A673 (cell line): Measurements from ENCODE around the gene FCHSD1. TPM values are rescaled to one million over a fixed set of nuclear protein-coding genes. Genes with fewer than 3 reads are reported as not detected.

Source experiments
- BruUV-seq: library from RNA; stranded (reverse); fragments of 400-500 nt; replicated peaks from 2 replicates; lab custom pipeline; 2021; lab: Mats Ljungman, UMichigan
- CTCF ChIA-PET: fragments of 300-600 bp; sonication (Branson Sonifier 250); formaldehyde crosslinking; loops from one replicate; lab custom pipeline; 2022; ENCODE audit warnings: antibody characterized with exemption; lab: Charles Lee
- POLR2A ChIA-PET: fragments of 300-600 bp; sonication (Branson Sonifier 250); formaldehyde crosslinking; loops from one replicate; lab custom pipeline; 2022; ENCODE audit warnings: antibody characterized with exemption; ENCODE audit not compliant: low non-redundant PET; lab: Charles Lee
- DNase-seq: peaks from one replicate; pipeline ENCODE4 v3.0.0-alpha.2; 2015; ENCODE audit warnings: low spot score
- H3K27ac ChIP-seq: fragments of 200-600 bp; sonication (generic); 2 replicates; pipeline ENCODE4 v1.5.1; 2016; ENCODE audit warnings: mixed run types, low read depth, mild to moderate bottlenecking, mixed read lengths, antibody characterized with exemption, low read length; ENCODE audit not compliant: poor library complexity, severe bottlenecking
- H3K27me3 ChIP-seq: fragments of 200-600 bp; sonication (generic); replicated peaks from 2 replicates; pipeline ENCODE4 v1.6.1; 2017; ENCODE audit warnings: mixed run types, low read depth, mild to moderate bottlenecking, mixed read lengths, antibody characterized with exemption, low read length; ENCODE audit not compliant: insufficient read depth, poor library complexity
- H3K36me3 ChIP-seq: fragments of 200-600 bp; sonication (generic); 2 replicates; pipeline ENCODE4 v1.6.1; 2016; ENCODE audit warnings: mixed run types, mild to moderate bottlenecking, mixed read lengths, antibody characterized with exemption, low read length; ENCODE audit not compliant: insufficient read depth, poor library complexity, severe bottlenecking
- H3K4me1 ChIP-seq: fragments of 200-600 bp; sonication (generic); 2 replicates; pipeline ENCODE4 v1.6.1; 2017; ENCODE audit warnings: mixed run types, mild to moderate bottlenecking, mixed read lengths, antibody characterized with exemption, low read length; ENCODE audit not compliant: insufficient read depth, poor library complexity, severe bottlenecking
- H3K4me3 ChIP-seq: fragments of 200-600 bp; sonication (generic); 2 replicates; pipeline ENCODE4 v1.5.1; 2016; ENCODE audit warnings: low read depth, mixed run types, mild to moderate bottlenecking, mixed read lengths, low read length; ENCODE audit not compliant: poor library complexity, severe bottlenecking
- H3K9me3 ChIP-seq: fragments of 200-600 bp; sonication (generic); 2 replicates; pipeline ENCODE4 v1.6.1; 2016; ENCODE audit warnings: mixed run types, low read depth, mild to moderate bottlenecking, mixed read lengths, antibody characterized with exemption, low read length; ENCODE audit not compliant: poor library complexity, severe bottlenecking
- CTCF ChIP-seq: fragments of 300-800, 200-600 bp; sonication (generic); conservative IDR thresholded peaks from 2 replicates; pipeline ENCODE4 v1.5.1; 2017; ENCODE audit warnings: low read depth, mild to moderate bottlenecking, antibody characterized with exemption, low read length, moderate library complexity, mixed read lengths
- EZH2 ChIP-seq: fragments of 200-600 bp; sonication (generic); IDR thresholded peaks from 2 replicates; pipeline ENCODE4 v1.6.1; 2017; ENCODE audit warnings: borderline replicate concordance, low read depth, mild to moderate bottlenecking, mixed read lengths, antibody characterized with exemption, low read length; ENCODE audit not compliant: poor library complexity, severe bottlenecking
- intact Hi-C: fragments of 100-400 bp; cut with micrococcal nuclease; formaldehyde crosslinking; loops from one replicate; pipeline ENCODE4 v1.10.0; 2022; ENCODE audit not compliant: unreplicated experiment
- total RNA-seq: library from RNA; stranded (reverse); gene quantifications from 2 replicates; pipeline ENCODE4 v1.2.3, GENCODE V29; 2021

Gene FCHSD1
- total RNA-seq, 1 experiment from 2014 or later = 2.3 TPM

- H3K9me3 ChIP-seq = no peaks in the 10 kb centered on the region
- no peak overlapping the region for H3K4me3 ChIP-seq
- BruUV-seq = no TSS peak
- no peaks in the 10 kb centered on the region for H3K36me3 ChIP-seq
- intact Hi-C loops = no loop called here
- TF ChIP-seq CTCF (no peak), EZH2 (no peak)
- no peaks in the 10 kb centered on the region for H3K4me1 ChIP-seq
- H3K27ac ChIP-seq = no peak overlapping the region
- H3K27me3 ChIP-seq = no peaks in the 10 kb centered on the region
- no peak for DNase-seq
- ChIA-PET CTCF (no interaction called here), POLR2A (no interaction called here)
These were observed 1.2 kb downstream of the FCHSD1 start for GRCh38 chr5:141649972-141650371.

- POLR2A ChIA-PET = no interaction called here
- Histone ChIP-seq H3K27ac (no peak overlapping the region), H3K4me3 (no peak overlapping the region), H3K27me3 (no peaks in the 10 kb centered on the region), H3K9me3 (no peaks in the 10 kb centered on the region), H3K4me1 (no peaks in the 10 kb centered on the region), H3K36me3 (no peaks in the 10 kb centered on the region)
- CTCF ChIA-PET = no interaction called here
- intact Hi-C loops = no loop called here
- BruUV-seq = no TSS peak
- no peak for DNase-seq
- no peak for TF ChIP-seq EZH2
- TF ChIP-seq CTCF = no peak
These were observed 2.0 kb downstream of the FCHSD1 start for GRCh38 chr5:141649056-141649688.

GRCh38 chr5:141647851-141648250 lies 3.4 kb downstream of the FCHSD1 start:
- Histone ChIP-seq H3K4me3 (no peak overlapping the region), H3K27ac (no peak overlapping the region), H3K4me1 (no peaks in the 10 kb centered on the region), H3K27me3 (no peaks in the 10 kb centered on the region), H3K36me3 (no peaks in the 10 kb centered on the region), H3K9me3 (no peaks in the 10 kb centered on the region)
- TF ChIP-seq CTCF = no peak
- no peak for TF ChIP-seq EZH2
- CTCF ChIA-PET = interaction anchor here (0.6 kb wide), 1 partner anchor 29 kb away, joined by 3 read pairs; the partner anchor contains the start of gene DIAPH1
- POLR2A ChIA-PET = no interaction called here
- no peak for DNase-seq
- no TSS peak for BruUV-seq
- intact Hi-C loops = no loop called here
